ENCODE measurements around the gene SLC22A3.

- TF ChIP-seq POLR2AphosphoS5 (IDR thresholded peaks at IDR 0.05; ENCODE audit: borderline replicate concordance, low read depth, low read length) (no peak), EZH2 (IDR thresholded peaks at IDR 0.05) (no peak)
Measured at GRCh38 chr6:160417550-160417949, 69.4 kb downstream of the SLC22A3 start.

Measured in SK-N-MC (cell line).